ENCODE results near the gene PIP5K1B. TPM values are rescaled to one million over a fixed set of nuclear protein-coding genes. Genes with fewer than 3 reads are reported as not detected.

PIP5K1B gene
- total RNA-seq, 1 experiment from 2014 or later = 9.0 TPM

- CTCF ChIA-PET = interaction anchor here (1.4 kb wide), 1 partner anchor 21 kb away, joined by 3 read pairs; no protein-coding TSS in a partner anchor
- no peak for DNase-seq
- TF ChIP-seq CTCF (IDR thresholded peaks at IDR 0.05; ENCODE audit: unreplicated experiment) = no peak
- Mint-ChIP-seq H3K27me3 (ENCODE audit: unreplicated experiment) (no peaks in the 10 kb centered on the region), H3K27ac (ENCODE audit: unreplicated experiment) (no peak overlapping the region), H3K4me1 (ENCODE audit: low read depth, unreplicated experiment) (peaks cover 9% of the 10 kb centered on the region), H3K4me3 (ENCODE audit: low read depth, unreplicated experiment) (no peak overlapping the region), H3K9me3 (ENCODE audit: low read depth, unreplicated experiment) (no peaks in the 10 kb centered on the region), H3K36me3 (ENCODE audit: insufficient read depth, unreplicated experiment) (no peaks in the 10 kb centered on the region)
- BruUV-seq (replicated peaks) = no TSS peak
- intact Hi-C loops (cut with micrococcal nuclease; ENCODE audit: unreplicated experiment) = loop anchor here (10.0 kb wide), 1 partner anchor 310 kb away; no protein-coding TSS in a partner anchor
Measured at GRCh38 chr9:68685213-68685612, 19.8 kb upstream of the PIP5K1B start.

- CTCF ChIA-PET = interaction anchor here (0.6 to 1.4 kb wide), 2 partner anchors 21 to 314 kb away, joined by 3 read pairs; no protein-coding TSS in a partner anchor
- intact Hi-C loops (cut with micrococcal nuclease; ENCODE audit: unreplicated experiment) = loop anchor here (1.0 to 10.0 kb wide), 2 partner anchors 101 to 309 kb away; no protein-coding TSS in a partner anchor
- no TSS peak for BruUV-seq (replicated peaks)
- Mint-ChIP-seq H3K4me1 (ENCODE audit: low read depth, unreplicated experiment) (peaks cover 12% of the 10 kb centered on the region), H3K9me3 (ENCODE audit: low read depth, unreplicated experiment) (no peaks in the 10 kb centered on the region), H3K4me3 (ENCODE audit: low read depth, unreplicated experiment) (no peak overlapping the region), H3K27me3 (ENCODE audit: unreplicated experiment) (no peaks in the 10 kb centered on the region), H3K27ac (ENCODE audit: unreplicated experiment) (no peak overlapping the region), H3K36me3 (ENCODE audit: insufficient read depth, unreplicated experiment) (no peaks in the 10 kb centered on the region)
- peak; percentile 58 for DNase-seq
- TF ChIP-seq CTCF (IDR thresholded peaks at IDR 0.05; ENCODE audit: unreplicated experiment) = no peak
Measured at GRCh38 chr9:68685770-68686169, 19.3 kb upstream of the PIP5K1B start.

- TF ChIP-seq CTCF (IDR thresholded peaks at IDR 0.05; ENCODE audit: unreplicated experiment) = no peak
- peak; percentile 14 for DNase-seq
- H3K27ac Mint-ChIP-seq (ENCODE audit: unreplicated experiment) = no peak overlapping the region
- CTCF ChIA-PET = no interaction called here
- no peak overlapping the region for H3K4me3 Mint-ChIP-seq (ENCODE audit: low read depth, unreplicated experiment)
- no peaks in the 10 kb centered on the region for H3K36me3 Mint-ChIP-seq (ENCODE audit: insufficient read depth, unreplicated experiment)
- intact Hi-C loops (cut with micrococcal nuclease; ENCODE audit: unreplicated experiment) = no loop called here
- BruUV-seq (replicated peaks) = no TSS peak
- no peaks in the 10 kb centered on the region for H3K27me3 Mint-ChIP-seq (ENCODE audit: unreplicated experiment)
- no peaks in the 10 kb centered on the region for H3K9me3 Mint-ChIP-seq (ENCODE audit: low read depth, unreplicated experiment)
- peaks cover 21% of the 10 kb centered on the region for H3K4me1 Mint-ChIP-seq (ENCODE audit: low read depth, unreplicated experiment)
Measured at GRCh38 chr9:68690088-68690487, 15.0 kb upstream of the PIP5K1B start.

- no peaks in the 10 kb centered on the region for H3K36me3 Mint-ChIP-seq (ENCODE audit: insufficient read depth, unreplicated experiment)
- intact Hi-C loops (cut with micrococcal nuclease; ENCODE audit: unreplicated experiment) = no loop called here
- peaks cover 8% of the 10 kb centered on the region for H3K27me3 Mint-ChIP-seq (ENCODE audit: unreplicated experiment)
- CTCF ChIA-PET = no interaction called here
- H3K4me3 Mint-ChIP-seq (ENCODE audit: low read depth, unreplicated experiment) = no peak overlapping the region
- H3K9me3 Mint-ChIP-seq (ENCODE audit: low read depth, unreplicated experiment) = no peaks in the 10 kb centered on the region
- H3K4me1 Mint-ChIP-seq (ENCODE audit: low read depth, unreplicated experiment) = peaks cover 21% of the 10 kb centered on the region
- no TSS peak for BruUV-seq (replicated peaks)
- no peak overlapping the region for H3K27ac Mint-ChIP-seq (ENCODE audit: unreplicated experiment)
- no peak for DNase-seq
- no peak for TF ChIP-seq CTCF (IDR thresholded peaks at IDR 0.05; ENCODE audit: unreplicated experiment)
Measured at GRCh38 chr9:68692519-68692918, 12.5 kb upstream of the PIP5K1B start.

All from Calu3 (cell line).